GM12873 (cell line): ENCODE results near the gene ADPRHL1.

Experiments used
- TF ChIP-seq, protein P1 (sequence below): IDR thresholded peaks from 2 replicates; pipeline ENCODE4 v1.5.1; 2012; ENCODE audit warnings: low read depth, mild to moderate bottlenecking, moderate library complexity, low read length, control low read depth; ENCODE audit not compliant: insufficient read depth; ENCODE audit errors: missing control alignments

The ADPRHL1 gene

DNA sequence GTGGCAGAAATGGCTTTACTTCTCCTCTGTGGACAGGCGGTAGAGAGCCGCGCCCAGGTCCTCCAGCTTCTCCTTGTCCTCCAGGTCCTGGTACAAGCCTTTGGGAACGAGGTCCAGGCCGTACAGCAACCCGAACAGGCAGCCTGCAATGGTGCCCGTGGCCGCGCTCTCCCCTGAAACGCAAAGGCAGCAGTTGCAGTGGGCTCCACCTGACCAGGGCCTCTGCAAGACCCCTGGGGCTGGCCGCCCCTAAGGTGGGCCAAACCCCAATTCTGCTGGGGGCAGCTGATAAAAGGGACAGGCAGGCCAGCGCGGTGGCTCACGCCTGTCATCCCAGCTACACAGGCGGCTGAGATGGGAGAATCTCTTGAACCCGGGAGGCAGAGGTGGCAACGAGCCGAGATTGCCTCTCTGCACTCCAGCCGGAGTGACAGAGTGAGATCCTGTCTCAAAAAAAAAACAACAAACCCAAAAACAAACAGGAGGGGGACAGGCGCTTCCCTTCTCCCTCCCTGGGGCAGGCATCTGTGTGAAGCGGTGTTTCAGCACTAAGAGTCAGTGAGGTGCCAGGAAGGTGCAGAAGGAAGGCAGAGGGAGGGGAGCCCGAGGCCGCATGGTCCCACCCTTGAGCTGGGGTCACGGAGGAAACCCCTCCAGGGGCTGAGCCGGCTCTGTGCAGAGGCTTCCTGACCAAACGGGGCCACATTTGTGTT is 30.3 kb downstream of the ADPRHL1 start:
- TF ChIP-seq, protein P1, sequence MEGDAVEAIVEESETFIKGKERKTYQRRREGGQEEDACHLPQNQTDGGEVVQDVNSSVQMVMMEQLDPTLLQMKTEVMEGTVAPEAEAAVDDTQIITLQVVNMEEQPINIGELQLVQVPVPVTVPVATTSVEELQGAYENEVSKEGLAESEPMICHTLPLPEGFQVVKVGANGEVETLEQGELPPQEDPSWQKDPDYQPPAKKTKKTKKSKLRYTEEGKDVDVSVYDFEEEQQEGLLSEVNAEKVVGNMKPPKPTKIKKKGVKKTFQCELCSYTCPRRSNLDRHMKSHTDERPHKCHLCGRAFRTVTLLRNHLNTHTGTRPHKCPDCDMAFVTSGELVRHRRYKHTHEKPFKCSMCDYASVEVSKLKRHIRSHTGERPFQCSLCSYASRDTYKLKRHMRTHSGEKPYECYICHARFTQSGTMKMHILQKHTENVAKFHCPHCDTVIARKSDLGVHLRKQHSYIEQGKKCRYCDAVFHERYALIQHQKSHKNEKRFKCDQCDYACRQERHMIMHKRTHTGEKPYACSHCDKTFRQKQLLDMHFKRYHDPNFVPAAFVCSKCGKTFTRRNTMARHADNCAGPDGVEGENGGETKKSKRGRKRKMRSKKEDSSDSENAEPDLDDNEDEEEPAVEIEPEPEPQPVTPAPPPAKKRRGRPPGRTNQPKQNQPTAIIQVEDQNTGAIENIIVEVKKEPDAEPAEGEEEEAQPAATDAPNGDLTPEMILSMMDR: no peak

DNA sequence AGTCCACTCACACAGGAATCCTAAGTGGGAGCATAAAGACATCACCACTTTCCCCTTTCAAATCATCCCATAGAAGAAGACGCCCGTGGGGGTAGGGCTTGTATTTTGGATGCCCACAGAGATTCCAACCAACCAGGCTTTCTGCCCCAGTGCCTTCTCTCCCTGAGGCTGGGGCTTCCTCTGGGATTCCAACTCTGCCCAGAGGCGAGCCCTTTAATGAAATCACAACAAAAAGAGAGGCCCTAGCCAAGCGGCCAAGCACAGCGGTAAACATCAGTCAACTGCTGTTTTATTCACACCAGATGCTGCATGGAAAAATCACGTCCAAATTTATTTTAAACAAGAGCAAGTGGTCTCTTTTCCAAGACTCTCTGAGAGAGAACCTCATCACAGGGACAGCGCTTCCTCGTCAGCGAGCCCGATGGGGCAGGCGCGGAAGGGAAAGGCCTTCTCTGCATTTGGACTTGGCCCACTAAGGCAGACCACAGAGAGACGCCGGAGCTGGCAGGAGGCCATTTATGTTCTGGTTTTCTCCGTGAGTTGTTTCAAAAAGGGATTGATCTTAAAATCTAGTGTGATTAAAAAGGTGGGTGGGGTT is 31.5 kb downstream of the ADPRHL1 start:
- TF ChIP-seq, protein P1: no peak

DNA sequence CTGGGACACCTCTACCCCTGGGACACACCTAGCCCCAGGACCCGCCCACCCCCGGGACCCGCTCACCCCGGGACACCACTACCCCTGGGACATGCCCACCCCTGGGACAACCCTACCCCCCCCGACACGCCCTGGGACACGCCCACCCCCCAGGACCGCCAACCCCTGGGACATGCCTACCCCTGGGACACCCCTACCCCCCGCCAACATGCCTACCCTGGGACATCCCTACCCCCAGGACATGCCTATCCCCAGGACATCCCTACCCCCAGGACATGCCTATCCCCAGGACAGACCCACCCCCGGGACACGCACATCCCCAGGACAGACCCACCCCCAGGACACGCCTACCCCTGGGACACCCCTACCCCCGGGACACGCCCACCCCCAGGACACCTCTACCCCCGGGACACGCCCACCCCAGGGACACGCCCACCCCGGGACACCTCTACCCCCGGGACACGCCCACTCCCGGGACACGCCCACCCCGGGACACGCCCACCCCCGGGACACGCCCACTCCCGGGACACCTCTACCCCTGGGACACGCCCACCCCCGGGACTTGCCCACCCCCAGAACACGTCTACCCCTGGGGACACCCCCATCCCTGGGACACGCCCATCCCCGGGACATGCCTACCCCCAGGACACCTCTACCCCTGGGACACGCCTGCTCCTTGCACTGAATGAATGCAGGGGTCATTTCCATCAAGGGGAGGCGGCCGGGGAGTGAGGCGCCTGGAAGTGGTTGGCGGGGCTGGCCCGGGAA is 32.3 kb downstream of the ADPRHL1 start:
- TF ChIP-seq, protein P1: no peak

DNA sequence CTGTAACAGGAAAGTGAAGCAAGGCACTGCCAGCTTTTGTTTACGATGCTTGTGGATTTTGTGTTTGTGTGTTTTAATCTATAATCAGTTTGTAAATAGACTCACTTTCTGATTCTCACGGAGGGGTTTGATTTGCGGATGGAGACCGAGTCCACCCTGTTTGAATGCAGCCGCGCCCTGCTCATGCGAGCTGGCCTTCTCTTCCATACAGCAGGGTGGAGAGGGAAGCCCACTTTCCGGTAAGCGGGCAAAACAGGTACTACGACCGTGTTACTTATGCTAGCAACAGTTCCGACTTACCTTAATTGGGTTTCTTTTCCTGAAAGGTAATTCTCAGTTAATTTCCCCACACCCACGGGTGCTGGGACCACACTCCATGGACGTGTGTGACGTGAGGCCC is 33.1 kb downstream of the ADPRHL1 start:
- TF ChIP-seq, protein P1: no peak

DNA sequence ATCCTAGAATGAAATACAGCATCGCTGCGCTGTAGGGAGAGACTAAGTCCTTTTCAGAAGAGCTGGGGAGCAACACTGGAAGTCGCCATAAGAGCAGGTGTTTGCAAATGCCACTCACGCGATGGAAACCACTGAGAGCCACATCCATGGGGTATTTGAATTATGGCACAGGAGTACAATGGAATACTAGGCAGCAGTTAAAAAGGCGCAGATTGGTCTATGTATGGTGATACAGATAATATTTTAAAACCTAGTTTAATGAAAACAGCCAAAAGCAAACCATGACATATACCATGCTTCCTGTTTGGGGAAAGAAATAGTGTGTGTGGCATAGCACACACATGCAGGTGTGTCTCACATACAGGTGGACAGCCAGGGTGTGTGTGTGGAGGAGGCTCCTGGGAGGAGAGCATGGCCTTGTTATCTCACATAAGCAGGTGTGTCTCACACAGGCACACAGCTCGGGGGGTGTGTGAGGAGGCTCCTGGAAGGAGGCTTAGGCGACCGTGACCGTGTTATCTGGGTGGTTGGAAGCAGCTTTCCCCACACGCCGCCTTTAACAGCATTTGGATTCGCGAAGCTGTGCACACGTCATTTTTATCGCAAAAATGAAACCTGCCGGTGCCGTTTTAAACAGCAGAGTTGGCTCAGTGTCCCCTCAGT is 33.6 kb downstream of the ADPRHL1 start:
- TF ChIP-seq, protein P1: no peak

DNA sequence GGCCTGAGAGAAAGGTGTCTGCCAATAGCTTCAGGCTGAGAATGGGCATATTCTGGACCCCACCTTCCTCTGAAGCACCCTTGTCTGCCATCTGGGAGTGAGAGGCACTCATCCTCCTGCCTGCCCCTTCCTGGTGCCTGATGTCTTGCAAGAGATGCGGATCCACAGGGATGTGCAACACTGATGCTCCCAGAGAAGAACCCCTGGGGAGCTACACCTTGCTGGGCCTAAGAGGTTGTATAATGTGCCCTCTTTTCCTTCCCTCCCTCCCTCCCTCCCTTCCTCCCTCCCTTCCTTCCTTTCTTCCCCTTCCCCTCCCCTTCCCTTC is 34.6 kb downstream of the ADPRHL1 start:
- TF ChIP-seq, protein P1: no peak
